Esophagus (tissue), 2 donors: ENCODE results near the gene UNKL. TPM values are rescaled to one million over a fixed set of nuclear protein-coding genes. Genes with fewer than 3 reads are reported as not detected.

Source experiments
- H3K27ac ChIP-seq, 2 donors: one replicate each; pipeline ENCODE4 v1.5.1; 2013; ENCODE audit warnings: low read depth in 2 of 2, mild to moderate bottlenecking in 2 of 2, inconsistent platforms in 1 of 2, low read length in 1 of 2, moderate library complexity in 1 of 2
- H3K27me3 ChIP-seq, 2 donors: one replicate each; pipeline ENCODE4 v1.6.1; 2013; ENCODE audit warnings: low read length in 2 of 2, control low read depth in 1 of 2, mild to moderate bottlenecking in 1 of 2; ENCODE audit not compliant: insufficient read depth in 2 of 2, control insufficient read depth in 1 of 2
- H3K36me3 ChIP-seq, 2 donors: one replicate each; pipeline ENCODE4 v1.6.1; 2013; ENCODE audit warnings: low read length in 1 of 2; ENCODE audit not compliant: control insufficient read depth in 2 of 2, insufficient read depth in 2 of 2
- H3K4me1 ChIP-seq, 2 donors: one replicate each; pipeline ENCODE4 v1.6.1; 2013; ENCODE audit warnings: low read length in 1 of 2; ENCODE audit not compliant: control insufficient read depth in 2 of 2, insufficient read depth in 2 of 2
- H3K4me3 ChIP-seq, 2 donors: one replicate each; pipeline ENCODE4 v1.5.1; 2013; ENCODE audit warnings: low read length in 2 of 2, mild to moderate bottlenecking in 2 of 2, low read depth in 1 of 2, moderate library complexity in 1 of 2
- H3K9me3 ChIP-seq, 2 donors: one replicate each; pipeline ENCODE4 v1.6.1; 2013; ENCODE audit warnings: mild to moderate bottlenecking in 2 of 2, low read depth in 1 of 2, low read length in 1 of 2, moderate library complexity in 1 of 2; ENCODE audit not compliant: control insufficient read depth in 2 of 2, insufficient read depth in 1 of 2
- WGBS, 2 donors: extraction: QIAGEN DNeasy Blood & Tissue Kit; methylation state at CpG; one replicate each; pipeline ENCODE4 v1.1.7; 2013; 5-methylcytosine and 5-hydroxymethylcytosine counted together
- polyA plus RNA-seq, 2 donors: library from polyadenylated mRNA; stranded (reverse); fragments of 200-250 nt; gene quantifications; one replicate each; pipeline ENCODE4 v1.2.3, GENCODE V29; 2013
- donor health status: healthy with polysubstance abuse.
- donor health status: Bipolar disorder and iron deficiency.

The UNKL gene
- polyA plus RNA-seq, 2 donors: 5.4 to 8.1 TPM

DNA sequence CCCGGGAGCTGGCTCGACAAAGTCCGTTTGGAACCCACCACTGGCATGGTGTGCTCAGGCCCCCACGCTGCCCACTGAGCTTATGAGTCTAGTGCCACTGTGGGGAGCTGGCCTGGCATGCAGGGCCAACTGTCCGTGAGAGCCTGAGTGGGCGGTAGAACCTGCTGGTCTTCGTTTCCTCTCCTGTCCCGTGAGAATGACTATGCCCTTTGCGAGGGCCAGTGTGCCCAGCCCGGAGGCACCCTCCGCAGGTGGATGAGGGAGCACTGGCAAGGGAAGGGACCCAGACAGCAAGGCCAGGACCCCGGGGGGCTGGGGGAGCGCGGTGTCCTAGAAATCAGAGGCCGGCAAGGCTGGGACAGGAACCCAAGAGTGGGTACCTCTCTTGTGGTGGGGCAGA, 77.9 kb downstream of the UNKL start:
- H3K27me3 ChIP-seq: peaks cover 0 to 23% of the 10 kb centered on the region in 2 donors

DNA sequence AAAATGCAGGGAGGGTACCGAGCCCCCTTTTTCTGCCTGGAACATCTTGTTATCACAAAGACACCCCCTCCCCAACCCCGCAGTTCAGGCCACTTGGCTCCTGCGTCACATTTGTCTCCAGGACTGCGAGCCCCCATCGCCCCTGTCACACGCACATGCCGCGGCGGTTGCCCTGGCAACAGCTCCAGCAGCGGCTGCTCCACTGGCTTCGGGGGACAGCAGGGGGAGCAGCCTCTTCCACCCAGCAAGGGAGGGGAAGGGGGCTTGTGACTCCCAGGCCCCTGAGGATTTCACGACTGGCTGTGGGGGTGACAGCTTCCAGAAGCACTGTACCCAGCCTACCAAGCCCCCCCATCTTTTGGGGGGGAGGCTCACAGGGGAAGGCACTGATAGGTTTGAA, 78.5 kb downstream of the UNKL start:
- WGBS, 2 donors: 7 to 15% methylated on average over 12 of the region's 12 CpGs
- Histone ChIP-seq H3K36me3 (no peaks in the 10 kb centered on the region), H3K4me3 (no peak overlapping the region), H3K4me1 (peaks cover 10 to 14% of the 10 kb centered on the region in 2 donors), H3K9me3 (no peaks in the 10 kb centered on the region), H3K27me3 (peaks cover 0 to 28% of the 10 kb centered on the region in 2 donors), H3K27ac (no peak overlapping the region)

More for the DNA sequence above, 77.9 kb downstream of the UNKL start:
- no peaks in the 10 kb centered on the region for H3K36me3 ChIP-seq
- no peak overlapping the region for H3K4me3 ChIP-seq
- peaks cover 10 to 14% of the 10 kb centered on the region in 2 donors for H3K4me1 ChIP-seq
- no peak overlapping the region for H3K27ac ChIP-seq
- 63 to 64% methylated on average over 15 of the region's 15 CpGs for WGBS, 2 donors
- H3K9me3 ChIP-seq: no peaks in the 10 kb centered on the region

DNA sequence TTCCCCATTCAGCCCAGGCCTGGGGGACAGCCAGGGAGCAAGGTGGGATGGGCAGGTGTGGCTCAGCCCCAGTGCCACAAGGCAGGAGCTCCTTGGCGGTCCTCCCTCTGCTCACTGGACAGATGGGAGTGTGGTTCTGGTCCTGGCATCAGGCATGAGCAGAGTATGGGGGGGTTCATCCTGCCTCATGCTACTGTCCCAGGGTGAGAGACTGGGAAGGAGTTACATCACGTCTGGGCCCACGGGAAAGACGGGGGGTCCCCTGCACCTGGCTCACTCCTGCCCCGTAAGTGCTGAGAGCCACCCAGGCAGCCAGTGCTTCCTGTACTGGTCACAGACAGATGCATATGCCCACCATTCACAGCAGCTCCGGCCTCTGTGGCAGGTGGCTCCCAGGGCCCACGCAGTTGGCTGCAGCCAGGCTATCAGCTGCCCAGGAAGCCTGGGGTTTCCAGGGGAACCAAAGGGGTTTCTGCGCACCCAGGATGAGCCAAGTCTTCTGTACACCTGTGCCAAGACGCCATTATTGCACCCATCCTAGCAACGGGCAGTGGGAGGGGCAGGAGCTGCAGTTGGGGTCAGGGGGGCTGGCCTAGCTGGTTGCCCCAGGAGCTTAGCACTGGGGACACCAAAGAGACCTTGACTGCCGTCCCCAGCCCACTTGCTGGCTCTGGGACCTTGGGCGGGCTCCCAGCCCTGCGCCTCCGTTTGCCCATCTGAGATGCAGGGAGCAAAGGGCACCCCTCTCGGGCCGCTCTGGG, 79.1 kb downstream of the UNKL start:
- 33 to 40% methylated on average over 16 of the region's 16 CpGs for WGBS, 2 donors

DNA sequence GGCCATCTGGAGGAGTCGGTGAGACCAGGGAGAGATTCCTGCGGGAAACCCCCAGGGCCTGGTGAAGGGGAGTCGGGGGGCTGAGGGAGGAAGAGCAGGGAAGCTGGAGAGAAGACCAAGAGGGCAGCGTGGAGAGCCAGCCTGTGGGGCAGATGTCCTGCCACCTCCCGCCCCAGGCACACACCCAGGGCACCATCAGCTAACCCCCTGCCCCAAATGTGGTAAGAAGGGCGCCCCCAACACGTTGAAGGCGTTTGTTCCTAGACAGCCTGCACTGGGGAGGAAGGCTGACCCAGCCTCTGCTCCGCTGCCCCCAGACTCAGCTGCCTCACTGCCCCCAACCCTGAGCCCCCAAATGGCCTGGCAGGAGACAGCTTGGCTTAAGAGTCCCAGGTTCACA, 79.8 kb downstream of the UNKL start:
- Histone ChIP-seq H3K9me3 (peaks cover 5 to 6% of the 10 kb centered on the region in 2 donors), H3K4me3 (no peak overlapping the region), H3K27me3 (peaks cover 0 to 28% of the 10 kb centered on the region in 2 donors), H3K4me1 (peaks cover 10 to 14% of the 10 kb centered on the region in 2 donors), H3K36me3 (no peaks in the 10 kb centered on the region), H3K27ac (no peak overlapping the region)
- 31 to 39% methylated on average over 9 of the region's 9 CpGs for WGBS, 2 donors

More for the DNA sequence above, 79.1 kb downstream of the UNKL start:
- no peaks in the 10 kb centered on the region for H3K36me3 ChIP-seq
- H3K4me1 ChIP-seq: peaks cover 10 to 14% of the 10 kb centered on the region in 2 donors
- H3K27me3 ChIP-seq: peaks cover 0 to 28% of the 10 kb centered on the region in 2 donors
- no peak overlapping the region for H3K4me3 ChIP-seq
- H3K27ac ChIP-seq: no peak overlapping the region
- peaks cover 2 to 3% of the 10 kb centered on the region in 2 donors for H3K9me3 ChIP-seq

DNA sequence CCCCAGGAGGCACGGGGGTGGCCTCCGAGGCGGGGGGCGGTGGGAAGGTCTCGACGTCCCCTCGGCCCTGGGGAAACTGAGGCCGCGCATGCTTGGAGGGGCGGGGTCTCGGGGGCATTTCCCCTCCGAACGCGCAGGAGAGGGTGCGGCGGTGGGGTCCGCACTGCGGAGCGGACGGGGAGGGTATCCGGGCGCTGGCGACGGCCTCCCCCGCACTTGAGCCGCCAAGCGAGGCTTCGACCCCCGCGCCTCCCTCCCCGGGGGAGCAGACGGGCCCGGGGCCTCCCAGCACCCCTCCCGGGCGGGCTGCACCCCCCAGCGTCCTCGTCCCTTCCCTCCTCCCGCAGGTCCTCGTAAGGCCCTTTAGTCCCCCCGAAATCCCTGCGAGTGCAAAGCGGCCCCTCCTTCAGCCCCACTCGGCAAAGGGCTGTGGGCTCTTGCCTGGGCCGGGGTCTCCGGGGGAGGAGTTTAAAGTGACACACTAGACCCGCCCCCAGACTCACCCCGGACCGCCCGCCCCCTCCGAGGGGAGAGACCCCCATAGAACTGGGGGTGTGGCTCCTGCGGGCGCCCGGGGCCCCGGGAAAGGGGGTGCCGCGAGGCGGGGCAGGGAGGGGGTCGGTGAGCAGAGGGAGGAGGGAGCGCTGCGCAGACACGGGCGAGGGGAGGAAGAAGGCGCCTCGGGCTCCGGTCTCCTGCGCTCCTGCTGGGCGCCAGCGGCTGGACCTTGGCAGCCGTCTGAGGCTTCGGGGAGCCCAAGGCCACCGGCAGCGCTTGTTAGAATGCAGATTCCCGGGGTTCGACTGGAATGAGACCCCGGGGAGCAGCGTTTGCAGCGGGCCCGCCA, 80.4 kb downstream of the UNKL start:
- 2 to 3% methylated on average over 66 to 78 of the region's 78 CpGs for WGBS, 2 donors
- peak overlapping the region; percentile 18 to 43 for H3K4me3 ChIP-seq
- peaks cover 0 to 28% of the 10 kb centered on the region in 2 donors for H3K27me3 ChIP-seq
- H3K27ac ChIP-seq: no peak overlapping the region
- H3K4me1 ChIP-seq: peaks cover 10 to 14% of the 10 kb centered on the region in 2 donors
- H3K9me3 ChIP-seq: peaks cover 5 to 6% of the 10 kb centered on the region in 2 donors
- no peaks in the 10 kb centered on the region for H3K36me3 ChIP-seq

DNA sequence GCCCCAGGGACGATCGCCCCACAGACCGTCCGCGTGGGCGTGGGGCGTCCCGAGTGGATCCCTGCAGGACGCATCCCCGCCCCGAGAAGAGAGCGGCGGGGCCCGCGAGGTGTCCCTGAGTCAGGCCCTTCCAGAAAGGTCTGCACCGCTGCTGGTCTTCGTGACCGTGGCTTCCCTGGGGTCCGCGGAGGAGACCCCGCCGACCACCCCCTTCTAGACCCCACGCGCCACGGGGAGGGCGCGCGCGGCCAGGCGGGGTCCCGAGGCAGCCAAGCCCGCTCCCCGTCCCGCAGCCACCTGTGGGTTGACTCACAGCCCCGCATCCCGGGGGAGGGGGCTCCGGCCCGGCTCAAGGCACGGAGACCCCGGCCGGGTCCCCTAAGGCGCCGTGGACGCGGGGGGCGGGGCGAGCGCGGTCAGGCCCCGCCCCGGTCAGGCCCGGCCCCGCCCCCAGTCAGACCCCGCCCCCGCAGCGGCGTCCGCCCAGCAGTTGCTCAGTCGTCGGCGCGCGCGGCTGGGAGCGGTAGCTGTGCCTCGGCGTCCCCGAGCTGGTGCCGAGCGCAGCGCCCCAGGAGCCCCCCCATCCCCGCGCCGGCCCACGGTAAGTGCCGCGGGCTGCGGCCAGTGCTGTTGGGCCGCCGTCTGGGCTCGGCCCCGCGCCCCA, 81.2 kb downstream of the UNKL start, which contains the start of gene BAIAP3:
Gene BAIAP3 (plus strand): TSS at position 497 of the 664 bp plus-strand sequence. CDS start 4,905 bp downstream, outside the sequence.
- 4 to 7% methylated on average over 51 to 83 of the region's 83 CpGs for WGBS, 2 donors
- no peaks in the 10 kb centered on the region for H3K36me3 ChIP-seq
- peak within 1 kb of the TSS; percentile 25 to 43 for H3K4me3 ChIP-seq
- peaks cover 0 to 28% of the 10 kb centered on the region in 2 donors for H3K27me3 ChIP-seq
- no peak within 1 kb of the TSS for H3K27ac ChIP-seq
- H3K9me3 ChIP-seq: peaks cover 5 to 6% of the 10 kb centered on the region in 2 donors
- peaks cover 10 to 14% of the 10 kb centered on the region in 2 donors for H3K4me1 ChIP-seq

DNA sequence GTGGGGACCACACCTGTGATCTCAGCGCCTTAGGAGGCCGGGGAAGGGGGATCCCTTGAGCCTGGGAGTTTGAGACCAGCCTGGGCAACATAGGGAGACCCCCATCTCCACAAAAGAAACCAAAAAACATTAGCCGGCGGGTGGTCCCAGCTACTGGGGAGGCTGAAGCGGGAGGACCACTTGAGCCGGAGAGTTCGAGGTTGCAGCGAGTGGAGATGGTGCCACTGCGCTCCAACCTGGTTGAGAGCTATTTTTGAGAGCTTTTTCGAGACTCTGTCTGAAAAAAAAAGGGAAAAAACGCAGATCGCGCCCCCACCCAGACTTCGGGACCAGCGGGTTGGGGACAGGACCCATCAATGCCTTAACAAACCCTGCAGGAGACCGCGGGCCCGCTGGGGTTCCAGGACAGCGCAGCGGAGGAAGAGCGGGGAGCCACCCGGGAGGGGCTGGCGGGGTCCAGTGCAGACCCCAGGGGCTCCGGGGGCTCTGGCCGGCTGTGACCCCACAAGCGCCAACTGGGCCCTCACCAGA, 81.8 kb downstream of the UNKL start:
- Histone ChIP-seq H3K9me3 (peaks cover 5 to 6% of the 10 kb centered on the region in 2 donors), H3K27ac (no peak overlapping the region), H3K4me1 (peaks cover 10 to 14% of the 10 kb centered on the region in 2 donors), H3K27me3 (peaks cover 0 to 28% of the 10 kb centered on the region in 2 donors), H3K4me3 (peak overlapping the region; percentile 11 to 43), H3K36me3 (no peaks in the 10 kb centered on the region)
- WGBS, 2 donors: 9 to 10% methylated on average over 25 to 26 of the region's 26 CpGs

DNA sequence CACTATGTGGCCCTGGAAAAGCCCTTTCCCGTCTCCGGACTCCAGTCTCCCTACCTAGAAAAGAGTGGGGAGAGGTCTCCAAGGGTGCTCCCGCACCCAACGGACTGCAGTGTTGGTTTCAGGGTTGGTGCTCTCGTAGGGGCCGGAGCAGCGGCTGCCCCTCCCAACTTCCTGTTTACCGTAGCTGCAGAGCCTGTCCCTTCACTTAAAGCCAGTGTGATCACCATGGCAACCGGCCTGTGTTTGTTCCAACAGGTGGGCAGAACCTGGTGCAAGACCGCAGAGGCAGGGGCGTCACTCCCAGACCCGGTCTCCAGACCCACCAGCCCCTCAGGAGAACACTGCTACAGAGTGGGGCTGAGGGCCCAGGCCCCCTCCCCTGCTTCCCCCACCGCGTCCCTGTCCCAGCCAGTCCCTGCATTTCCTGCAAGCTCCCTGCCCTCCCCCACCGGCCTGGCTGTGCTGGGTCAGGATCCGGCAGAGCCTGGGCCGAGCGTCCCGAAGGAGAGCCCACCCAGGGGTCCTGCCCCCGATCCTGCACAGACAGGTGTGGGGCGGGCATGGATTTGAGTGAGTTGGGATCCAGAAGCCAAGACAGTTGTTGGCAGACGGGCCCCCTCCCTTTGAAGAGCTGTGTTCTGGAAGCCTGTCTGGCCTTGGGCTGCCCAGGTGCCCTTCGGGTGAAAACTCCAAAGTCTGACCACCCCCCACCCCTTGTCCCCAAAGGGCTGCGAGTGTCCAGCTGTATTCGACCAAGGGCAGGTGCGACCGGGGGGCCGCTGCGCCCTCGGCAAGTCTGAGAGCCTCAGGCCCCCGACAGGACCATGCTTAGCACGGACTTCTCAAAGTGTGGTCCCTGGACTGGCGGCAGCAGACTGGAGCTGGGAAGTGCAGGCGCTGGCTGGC, 82.5 kb downstream of the UNKL start:
- Histone ChIP-seq H3K4me3 (no peak overlapping the region), H3K27ac (no peak overlapping the region), H3K27me3 (peaks cover 0 to 28% of the 10 kb centered on the region in 2 donors), H3K9me3 (peaks cover 5 to 6% of the 10 kb centered on the region in 2 donors), H3K4me1 (peaks cover 10 to 14% of the 10 kb centered on the region in 2 donors), H3K36me3 (no peaks in the 10 kb centered on the region)
- 5 to 7% methylated on average over 34 of the region's 34 CpGs for WGBS, 2 donors
